Measurements from ENCODE around the gene RAB4B. TPM values are rescaled to one million over a fixed set of nuclear protein-coding genes. Genes with fewer than 3 reads are reported as not detected.

The RAB4B gene
- total RNA-seq, 3 donors from 2014 or later: 21.6 to 28.2 (median 22.1) TPM

DNA sequence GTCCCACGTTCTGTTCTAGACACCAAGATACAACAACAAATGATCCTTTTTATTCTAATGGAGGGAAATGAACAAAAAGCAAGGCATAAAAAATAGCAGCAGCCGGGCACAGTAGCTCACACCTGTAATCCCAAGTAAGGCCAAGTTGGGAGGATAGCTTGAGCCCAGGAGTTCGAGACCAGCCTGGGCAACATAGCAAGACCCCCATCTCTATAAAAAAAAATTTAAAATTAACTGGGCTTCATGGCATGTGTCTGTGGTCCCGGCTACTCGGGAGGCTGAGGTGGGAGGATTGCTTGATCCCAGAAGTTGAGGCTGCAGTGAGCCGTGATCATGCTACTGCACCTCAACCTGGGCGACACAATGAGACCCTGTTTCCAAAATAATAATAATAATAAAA, 1.7 kb upstream of the RAB4B start:
- H3K9me3 ChIP-seq: no peaks in the 10 kb centered on the region
- H3K4me3 ChIP-seq: peak overlapping the region in 2 of 3 donors; percentile 61 to 78
- H3K4me1 ChIP-seq: peaks cover 5 to 8% of the 10 kb centered on the region in 2 donors
- intact Hi-C loops (cut with DNase I; ENCODE audit: low total_unique reads): no loop called here
- H3K36me3 ChIP-seq: no peaks in the 10 kb centered on the region
- TF ChIP-seq CTCF (IDR thresholded peaks at IDR 0.05): no peak
- TF ChIP-seq POLR2AphosphoS5 (IDR thresholded peaks at IDR 0.05): no peak
- TF ChIP-seq POLR2A (IDR thresholded peaks at IDR 0.05): no peak
- no peak for DNase-seq (ENCODE audit: low spot score in 2 of 2)
- no peaks in the 10 kb centered on the region for H3K27me3 ChIP-seq
- peak overlapping the region; percentile 95 to 97 for H3K27ac ChIP-seq

- no peaks in the 10 kb centered on the region for H3K36me3 ChIP-seq
- H3K4me1 ChIP-seq: peaks cover 5 to 8% of the 10 kb centered on the region in 2 donors
- no peaks in the 10 kb centered on the region for H3K9me3 ChIP-seq
- peak; percentile 85 to 93 for DNase-seq (ENCODE audit: low spot score in 2 of 2)
- peak overlapping the region; percentile 76 to 78 (median 77) for H3K4me3 ChIP-seq
- no peak for TF ChIP-seq POLR2AphosphoS5 (IDR thresholded peaks at IDR 0.05)
- TF ChIP-seq CTCF (IDR thresholded peaks at IDR 0.05): no peak
- TF ChIP-seq POLR2A (IDR thresholded peaks at IDR 0.05): no peak
- peak overlapping the region; percentile 95 to 97 for H3K27ac ChIP-seq
- intact Hi-C loops (cut with DNase I; ENCODE audit: low total_unique reads): no loop called here
- H3K27me3 ChIP-seq: no peaks in the 10 kb centered on the region
Observed at GRCh38 chr19:40776932-40777644, 959 bp upstream of the RAB4B start.

DNA sequence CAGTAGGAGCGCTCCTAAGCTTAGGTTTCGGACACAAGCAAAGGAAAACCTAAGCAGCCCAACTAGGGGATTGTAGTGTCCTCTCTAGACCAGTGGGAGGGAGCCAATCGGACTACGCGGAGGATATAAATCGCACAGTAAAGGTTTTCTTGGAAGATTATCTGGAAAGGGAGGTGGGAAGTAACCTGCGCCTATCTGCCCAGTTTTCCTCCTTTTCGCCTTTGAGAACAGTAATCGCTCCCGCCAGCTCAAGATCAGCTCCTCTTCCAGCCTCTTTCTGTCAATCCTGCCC, 456 bp upstream of the RAB4B start:
- no peaks in the 10 kb centered on the region for H3K9me3 ChIP-seq
- intact Hi-C loops (cut with DNase I; ENCODE audit: low total_unique reads): no loop called here

DNA sequence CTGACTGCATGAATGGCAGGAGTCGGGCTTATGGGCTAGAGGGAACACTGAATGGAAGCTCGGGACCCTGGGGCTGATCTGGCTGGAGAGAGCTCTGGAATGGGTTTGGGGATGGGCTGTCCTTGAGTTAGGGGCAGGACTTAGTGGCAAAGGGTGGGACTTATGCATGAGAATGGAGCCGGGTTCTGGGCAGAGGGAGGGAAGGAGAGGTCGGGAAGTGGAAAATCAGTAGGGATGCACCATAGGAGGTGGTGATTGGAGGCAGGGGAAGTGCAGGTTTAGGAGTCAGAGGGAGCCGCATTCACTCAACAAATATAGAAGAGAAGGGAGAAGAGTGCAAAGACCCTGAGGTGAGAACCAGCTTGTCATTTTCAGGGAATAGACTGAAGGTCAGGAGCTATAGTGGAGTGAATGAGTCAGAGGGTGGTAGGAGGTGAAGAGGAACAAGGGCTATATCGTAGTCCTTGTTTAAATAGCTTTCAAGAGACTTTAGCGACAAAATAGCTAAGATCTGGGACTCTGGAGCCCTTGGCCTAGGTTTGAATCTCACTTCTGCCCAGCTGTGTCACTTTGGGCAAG, 748 bp downstream of the RAB4B start:
- TF ChIP-seq CTCF (IDR thresholded peaks at IDR 0.05) (no peak), POLR2A (IDR thresholded peaks at IDR 0.05) (no peak), POLR2AphosphoS5 (IDR thresholded peaks at IDR 0.05) (no peak)
- no peaks in the 10 kb centered on the region for H3K9me3 ChIP-seq
- no peak for DNase-seq (ENCODE audit: low spot score in 2 of 2)
- no peaks in the 10 kb centered on the region for H3K36me3 ChIP-seq
- H3K27ac ChIP-seq: peak overlapping the region; percentile 95 to 97
- no peaks in the 10 kb centered on the region for H3K27me3 ChIP-seq
- intact Hi-C loops (cut with DNase I; ENCODE audit: low total_unique reads): no loop called here
- peak overlapping the region; percentile 76 to 78 (median 77) for H3K4me3 ChIP-seq
- peaks cover 5 to 8% of the 10 kb centered on the region in 2 donors for H3K4me1 ChIP-seq

More for the DNA sequence above, 456 bp upstream of the RAB4B start:
- DNase-seq (ENCODE audit: low spot score in 2 of 2): no peak
- Histone ChIP-seq H3K4me1 (peaks cover 5 to 8% of the 10 kb centered on the region in 2 donors), H3K4me3 (peak overlapping the region; percentile 76 to 78 (median 77)), H3K36me3 (no peaks in the 10 kb centered on the region), H3K27ac (peak overlapping the region; percentile 95 to 97), H3K27me3 (no peaks in the 10 kb centered on the region)
- TF ChIP-seq POLR2A (IDR thresholded peaks at IDR 0.05) (no peak), CTCF (IDR thresholded peaks at IDR 0.05) (no peak), POLR2AphosphoS5 (IDR thresholded peaks at IDR 0.05) (no peak)

DNA sequence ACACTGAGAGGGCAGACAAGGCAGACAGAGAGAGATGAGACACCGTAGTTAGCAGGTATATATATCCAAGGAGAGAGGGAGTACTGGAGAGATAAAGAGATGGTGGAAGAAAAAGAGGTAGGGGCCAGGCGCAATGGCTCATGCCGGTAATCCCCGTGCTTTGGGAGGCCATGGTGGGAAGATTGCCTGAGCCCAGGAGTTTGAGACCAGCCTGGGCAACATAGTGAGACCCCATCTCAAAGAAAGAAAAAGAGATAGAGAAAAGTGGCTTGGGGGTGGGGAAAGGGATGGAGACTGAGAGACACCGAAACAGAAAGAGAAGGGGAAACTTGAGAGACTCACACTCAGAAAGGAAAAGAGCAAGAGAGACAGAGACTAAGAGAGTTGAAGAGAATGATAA, 2.5 kb downstream of the RAB4B start:
- no peak for TF ChIP-seq POLR2AphosphoS5 (IDR thresholded peaks at IDR 0.05)
- no peak for TF ChIP-seq POLR2A (IDR thresholded peaks at IDR 0.05)
- no peak for TF ChIP-seq CTCF (IDR thresholded peaks at IDR 0.05)
- intact Hi-C loops (cut with DNase I; ENCODE audit: low total_unique reads): no loop called here

More for the DNA sequence above, 2.5 kb downstream of the RAB4B start:
- no peak overlapping the region for H3K27ac ChIP-seq
- no peaks in the 10 kb centered on the region for H3K36me3 ChIP-seq
- H3K9me3 ChIP-seq: no peaks in the 10 kb centered on the region
- DNase-seq (ENCODE audit: low spot score in 2 of 2): no peak
- H3K4me1 ChIP-seq: peaks cover 5 to 8% of the 10 kb centered on the region in 2 donors
- no peaks in the 10 kb centered on the region for H3K27me3 ChIP-seq
- H3K4me3 ChIP-seq: no peak overlapping the region
